CD4-positive, alpha-beta memory T cell (primary cell): ENCODE data around the gene GLIS1. TPM values are rescaled to one million over a fixed set of nuclear protein-coding genes. Genes with fewer than 3 reads are reported as not detected.

Source experiments
- CTCF ChIA-PET: fragments of 350-600 bp; sonication (Branson Sonifier 250); formaldehyde crosslinking; loops from one replicate; lab custom pipeline; 2021; ENCODE audit warnings: inconsistent platforms; ENCODE audit not compliant: partially characterized antibody; lab: Charles Lee
- POLR2A ChIA-PET: fragments of 350-600 bp; sonication (Branson Sonifier 250); formaldehyde crosslinking; loops from one replicate; lab custom pipeline; 2021; ENCODE audit not compliant: partially characterized antibody; lab: Charles Lee
- DNase-seq, 5 donors: peaks; one replicate each; pipeline versions ENCODE4 v3.0.0 to v3.0.0-alpha.2; 2020 to 2022; ENCODE audit warnings: mixed read lengths in 1 of 5
- H3K27ac ChIP-seq: one replicate; pipeline ENCODE4 v1.7.0; 2013; ENCODE audit warnings: low read depth, low read length
- H3K27me3 ChIP-seq: 2 replicates; pipeline ENCODE4 v1.7.0; 2013; ENCODE audit warnings: mild to moderate bottlenecking, low read length, moderate library complexity; ENCODE audit not compliant: insufficient read depth
- H3K36me3 ChIP-seq: 2 replicates; pipeline ENCODE4 v1.7.0; 2013; ENCODE audit warnings: mild to moderate bottlenecking, low read length, moderate library complexity; ENCODE audit not compliant: insufficient read depth
- H3K4me1 ChIP-seq: 2 replicates; pipeline ENCODE4 v1.7.0; 2013; ENCODE audit warnings: mild to moderate bottlenecking, low read length, moderate library complexity; ENCODE audit not compliant: insufficient read depth
- H3K4me3 ChIP-seq, 2 donors: one replicate each; pipeline ENCODE4 v1.7.0; 2013; ENCODE audit warnings: low read length in 2 of 2, mild to moderate bottlenecking in 1 of 2
- H3K9me3 ChIP-seq, 2 donors: one replicate each; pipeline ENCODE4 v1.7.0; 2013; ENCODE audit warnings: low read length in 2 of 2, control low read depth in 1 of 2; ENCODE audit not compliant: control insufficient read depth in 1 of 2
- H3K27ac Mint-ChIP-seq, 7 donors: one replicate each; pipeline ENCODE4 v1.8.0; 2020 to 2021; ENCODE audit warnings: mixed read lengths in 7 of 7, mild to moderate bottlenecking in 6 of 7, inconsistent platforms in 3 of 7, moderate library complexity in 3 of 7
- H3K27me3 Mint-ChIP-seq, 2 donors: one replicate each; pipeline ENCODE4 v1.8.0; 2020 to 2021; ENCODE audit warnings: mixed read lengths in 2 of 2
- H3K36me3 Mint-ChIP-seq, 2 donors: one replicate each; pipeline ENCODE4 v1.8.0; 2020 to 2021; ENCODE audit warnings: mixed read lengths in 2 of 2, inconsistent platforms in 1 of 2, mild to moderate bottlenecking in 1 of 2
- H3K4me1 Mint-ChIP-seq, 4 donors: one replicate each; pipeline ENCODE4 v1.8.0; 2020 to 2021; ENCODE audit warnings: mixed read lengths in 4 of 4, mild to moderate bottlenecking in 1 of 4
- H3K4me3 Mint-ChIP-seq, 8 donors: one replicate each; pipeline ENCODE4 v1.8.0; 2020 to 2021; ENCODE audit warnings: mixed read lengths in 8 of 8, mild to moderate bottlenecking in 7 of 8, moderate library complexity in 6 of 8, inconsistent platforms in 3 of 8
- H3K9me3 Mint-ChIP-seq, 8 donors: one replicate each; pipeline ENCODE4 v1.8.0; 2020 to 2021; ENCODE audit warnings: mixed read lengths in 8 of 8, mild to moderate bottlenecking in 5 of 8, inconsistent platforms in 3 of 8, moderate library complexity in 1 of 8
- intact Hi-C: fragments of 100-400 bp; cut with micrococcal nuclease; formaldehyde crosslinking; loops from one replicate; pipeline ENCODE4 v1.15.1; 2023
- polyA plus RNA-seq, 2 donors: library from polyadenylated mRNA; unstranded; fragments of 300-500 nt; fragmentation: Illumina TruSeq; gene quantifications; one replicate each; pipeline ENCODE4 v1.2.3, GENCODE V29; 2021
- total RNA-seq, 2 experiments: library from RNA; stranded (reverse); gene quantifications; one replicate each; pipeline ENCODE4 v1.2.3, GENCODE V29; 2021

Gene GLIS1
- total and polyA plus RNA-seq, 4 experiments from 2014 or later: not detected

GRCh38 chr1:53614231-53615021 is 124.5 kb downstream of the GLIS1 start:
- DNase-seq: no peak
- no peak overlapping the region for H3K4me3 Mint-ChIP-seq
- intact Hi-C loops: no loop called here
- POLR2A ChIA-PET: no interaction called here
- peaks cover 5 to 32% (median 22%) of the 10 kb centered on the region in 8 donors for H3K9me3 Mint-ChIP-seq
- no peak overlapping the region for H3K4me3 ChIP-seq
- no peaks in the 10 kb centered on the region for H3K27me3 ChIP-seq
- H3K27ac Mint-ChIP-seq: no peak overlapping the region
- H3K27me3 Mint-ChIP-seq: peaks cover 4 to 6% of the 10 kb centered on the region in 2 donors
- H3K36me3 Mint-ChIP-seq: peaks cover 0 to 9% of the 10 kb centered on the region in 2 donors
- H3K36me3 ChIP-seq: no peaks in the 10 kb centered on the region
- no peaks in the 10 kb centered on the region for H3K4me1 Mint-ChIP-seq
- H3K27ac ChIP-seq: no peak overlapping the region
- H3K4me1 ChIP-seq: no peaks in the 10 kb centered on the region
- no peaks in the 10 kb centered on the region for H3K9me3 ChIP-seq
- CTCF ChIA-PET: no interaction called here

- Histone ChIP-seq H3K27ac (no peak overlapping the region), H3K9me3 (no peaks in the 10 kb centered on the region), H3K4me3 (no peak overlapping the region), H3K27me3 (no peaks in the 10 kb centered on the region), H3K36me3 (no peaks in the 10 kb centered on the region), H3K4me1 (no peaks in the 10 kb centered on the region)
- Mint-ChIP-seq H3K36me3 (peaks cover 0 to 9% of the 10 kb centered on the region in 2 donors), H3K4me1 (no peaks in the 10 kb centered on the region), H3K27ac (no peak overlapping the region), H3K4me3 (no peak overlapping the region), H3K9me3 (peaks cover 6 to 33% (median 24%) of the 10 kb centered on the region in 8 donors), H3K27me3 (peaks cover 3 to 4% of the 10 kb centered on the region in 2 donors)
- ChIA-PET CTCF (no interaction called here), POLR2A (no interaction called here)
- DNase-seq: no peak
- intact Hi-C loops: no loop called here
These were observed 130.3 kb downstream of the GLIS1 start for GRCh38 chr1:53608676-53609075.

GRCh38 chr1:53608071-53608470 is 130.9 kb downstream of the GLIS1 start:
- no peak overlapping the region for H3K4me3 Mint-ChIP-seq
- peaks cover 2 to 4% of the 10 kb centered on the region in 2 donors for H3K27me3 Mint-ChIP-seq
- Histone ChIP-seq H3K9me3 (no peaks in the 10 kb centered on the region), H3K27ac (no peak overlapping the region), H3K4me1 (no peaks in the 10 kb centered on the region), H3K4me3 (no peak overlapping the region), H3K36me3 (no peaks in the 10 kb centered on the region), H3K27me3 (no peaks in the 10 kb centered on the region)
- CTCF ChIA-PET: no interaction called here
- no peaks in the 10 kb centered on the region for H3K4me1 Mint-ChIP-seq
- POLR2A ChIA-PET: interaction anchor here (0.7 kb wide), 1 partner anchor 202 kb away, joined by 3 read pairs; no protein-coding TSS in a partner anchor
- DNase-seq: no peak
- H3K36me3 Mint-ChIP-seq: peaks cover 0 to 9% of the 10 kb centered on the region in 2 donors
- H3K9me3 Mint-ChIP-seq: peaks cover 6 to 33% (median 24%) of the 10 kb centered on the region in 8 donors
- no peak overlapping the region for H3K27ac Mint-ChIP-seq
- intact Hi-C loops: no loop called here

- Histone ChIP-seq H3K9me3 (no peaks in the 10 kb centered on the region), H3K27me3 (no peaks in the 10 kb centered on the region), H3K4me3 (no peak overlapping the region), H3K27ac (no peak overlapping the region), H3K4me1 (no peaks in the 10 kb centered on the region), H3K36me3 (no peaks in the 10 kb centered on the region)
- Mint-ChIP-seq H3K4me1 (no peaks in the 10 kb centered on the region), H3K9me3 (peaks cover 4 to 23% (median 16%) of the 10 kb centered on the region in 8 donors), H3K27ac (no peak overlapping the region), H3K27me3 (peaks cover 2% of the 10 kb centered on the region in 2 donors), H3K4me3 (no peak overlapping the region), H3K36me3 (peaks cover 0 to 6% of the 10 kb centered on the region in 2 donors)
- intact Hi-C loops: no loop called here
- CTCF ChIA-PET: no interaction called here
- POLR2A ChIA-PET: no interaction called here
- no peak for DNase-seq
These were observed 132.3 kb downstream of the GLIS1 start for GRCh38 chr1:53606651-53607051.

GRCh38 chr1:53606197-53606596 is 132.8 kb downstream of the GLIS1 start:
- H3K27ac ChIP-seq: no peak overlapping the region
- Mint-ChIP-seq H3K9me3 (peaks cover 4 to 19% (median 12%) of the 10 kb centered on the region in 8 donors), H3K4me3 (no peak overlapping the region), H3K4me1 (peaks cover 0 to under 1% (median 0%) of the 10 kb centered on the region in 4 donors), H3K27me3 (peaks cover 2% of the 10 kb centered on the region in 2 donors), H3K27ac (no peak overlapping the region), H3K36me3 (peaks cover 0 to 1% of the 10 kb centered on the region in 2 donors)
- no peaks in the 10 kb centered on the region for H3K9me3 ChIP-seq
- intact Hi-C loops: no loop called here
- H3K4me3 ChIP-seq: no peak overlapping the region
- H3K36me3 ChIP-seq: no peaks in the 10 kb centered on the region
- CTCF ChIA-PET: no interaction called here
- POLR2A ChIA-PET: no interaction called here
- H3K4me1 ChIP-seq: no peaks in the 10 kb centered on the region
- no peak for DNase-seq
- H3K27me3 ChIP-seq: no peaks in the 10 kb centered on the region

GRCh38 chr1:53605181-53605580 is 133.8 kb downstream of the GLIS1 start:
- Mint-ChIP-seq H3K4me3 (no peak overlapping the region), H3K27me3 (peaks cover 2% of the 10 kb centered on the region in 2 donors), H3K4me1 (peaks cover 0 to 9% (median 3%) of the 10 kb centered on the region in 4 donors), H3K36me3 (no peaks in the 10 kb centered on the region), H3K9me3 (peaks cover 0 to 10% (median 6%) of the 10 kb centered on the region in 8 donors), H3K27ac (no peak overlapping the region)
- no peak overlapping the region for H3K27ac ChIP-seq
- no peaks in the 10 kb centered on the region for H3K9me3 ChIP-seq
- peaks cover 4% of the 10 kb centered on the region for H3K4me1 ChIP-seq
- no peaks in the 10 kb centered on the region for H3K36me3 ChIP-seq
- no peak for DNase-seq
- intact Hi-C loops: no loop called here
- no peak overlapping the region for H3K4me3 ChIP-seq
- no peaks in the 10 kb centered on the region for H3K27me3 ChIP-seq
- ChIA-PET CTCF (no interaction called here), POLR2A (no interaction called here)

GRCh38 chr1:53604291-53604919 is 134.6 kb downstream of the GLIS1 start:
- intact Hi-C loops: no loop called here
- Mint-ChIP-seq H3K36me3 (no peaks in the 10 kb centered on the region), H3K4me3 (no peak overlapping the region), H3K27ac (no peak overlapping the region), H3K9me3 (peaks cover 0 to 3% (median 1%) of the 10 kb centered on the region in 8 donors), H3K4me1 (peaks cover 0 to 9% (median 3%) of the 10 kb centered on the region in 4 donors), H3K27me3 (peaks cover under 1 to 2% of the 10 kb centered on the region in 2 donors)
- ChIA-PET POLR2A (no interaction called here), CTCF (no interaction called here)
- Histone ChIP-seq H3K36me3 (no peaks in the 10 kb centered on the region), H3K4me3 (no peak overlapping the region), H3K9me3 (no peaks in the 10 kb centered on the region), H3K27ac (no peak overlapping the region), H3K4me1 (peaks cover 4% of the 10 kb centered on the region), H3K27me3 (no peaks in the 10 kb centered on the region)
- DNase-seq: no peak
